OCI-LY7 (cell line): Measurements from ENCODE around the gene UBE3C. TPM values are rescaled to one million over a fixed set of nuclear protein-coding genes. Genes with fewer than 3 reads are reported as not detected.

Experiments
- BruUV-seq: library from RNA; stranded (reverse); fragments of 400-500 nt; replicated peaks from 2 replicates; lab custom pipeline; 2021; lab: Mats Ljungman, UMichigan
- CTCF ChIA-PET: fragments of 300-600 bp; sonication (Branson Sonifier 250); formaldehyde crosslinking; loops from one replicate; lab custom pipeline; 2022; ENCODE audit warnings: antibody characterized with exemption; ENCODE audit not compliant: unreplicated experiment; lab: Charles Lee
- POLR2A ChIA-PET: fragments of 300-600 bp; sonication (Branson Sonifier 250); formaldehyde crosslinking; loops from one replicate; lab custom pipeline; 2022; ENCODE audit warnings: antibody characterized with exemption; lab: Charles Lee
- DNase-seq: peaks from one replicate; pipeline ENCODE4 v3.0.0-alpha.2; 2015; ENCODE audit warnings: low spot score
- H2AFZ ChIP-seq: fragments of 200-600 bp; sonication (generic), shearing (Covaris generic); 2 replicates; pipeline ENCODE4 v1.6.1; 2014; ENCODE audit warnings: mild to moderate bottlenecking, antibody characterized with exemption, low read length, moderate library complexity
- H3K27ac ChIP-seq: fragments of 200-600 bp; sonication (generic); 2 replicates; pipeline ENCODE4 v1.5.1; 2014; ENCODE audit warnings: mixed run types, low read depth, mild to moderate bottlenecking, moderate library complexity, low read length, inconsistent platforms; ENCODE audit not compliant: poor library complexity, severe bottlenecking
- H3K36me3 ChIP-seq: fragments of 200-600 bp; sonication (generic); 2 replicates; pipeline ENCODE4 v1.6.1; 2014; ENCODE audit warnings: mild to moderate bottlenecking, antibody characterized with exemption, low read length, moderate library complexity, mixed read lengths; ENCODE audit not compliant: insufficient read depth
- H3K4me1 ChIP-seq: fragments of 200-600 bp; sonication (generic); 2 replicates; pipeline ENCODE4 v1.5.1; 2014; ENCODE audit warnings: mild to moderate bottlenecking, low read length; ENCODE audit not compliant: insufficient read depth, poor library complexity, severe bottlenecking
- H3K4me2 ChIP-seq: fragments of 200-600 bp; sonication (generic); 2 replicates; pipeline ENCODE4 v1.6.1; 2014; ENCODE audit warnings: mild to moderate bottlenecking, low read length
- H3K4me3 ChIP-seq: fragments of 200-600 bp; sonication (generic); 2 replicates; pipeline ENCODE4 v1.5.1; 2014; ENCODE audit warnings: mild to moderate bottlenecking, low read depth, low read length; ENCODE audit not compliant: poor library complexity, severe bottlenecking
- H3K79me2 ChIP-seq: fragments of 200-600 bp; sonication (generic); 2 replicates; pipeline ENCODE4 v1.6.1; 2016; ENCODE audit warnings: low read depth, mild to moderate bottlenecking, low read length, moderate library complexity, mixed read lengths; ENCODE audit not compliant: insufficient read depth
- H3K9me2 ChIP-seq: fragments of 200-600 bp; sonication (generic); 2 replicates; pipeline ENCODE4 v1.6.1; 2016; ENCODE audit warnings: mild to moderate bottlenecking, low read length, mixed read lengths; ENCODE audit not compliant: insufficient read depth
- H3K9me3 ChIP-seq: fragments of 200-600 bp; sonication (generic); 2 replicates; pipeline ENCODE4 v1.6.1; 2014; ENCODE audit warnings: mild to moderate bottlenecking, mixed run types, low read length, mixed read lengths
- H4K20me1 ChIP-seq: fragments of 200-600 bp; sonication (generic); 2 replicates; pipeline ENCODE4 v1.6.1; 2014; ENCODE audit warnings: mild to moderate bottlenecking, antibody characterized with exemption, low read length, moderate library complexity, mixed read lengths; ENCODE audit not compliant: insufficient read depth
- EZH2phosphoT487 ChIP-seq: fragments of 200-600 bp; sonication (generic); IDR thresholded peaks from 2 replicates; pipeline ENCODE4 v1.6.1; 2018; ENCODE audit warnings: low read depth, borderline replicate concordance, mild to moderate bottlenecking, mixed run types, antibody characterized with exemption, low read length, moderate library complexity, mixed read lengths
- intact Hi-C: fragments of 100-400 bp; cut with micrococcal nuclease; formaldehyde crosslinking; loops from one replicate; pipeline ENCODE4 v1.10.0; 2022; ENCODE audit not compliant: unreplicated experiment
- total RNA-seq, 2 experiments: library from RNA; depleted of rRNA in 1 of 2; stranded (reverse); fragments of >200 nt in 1 of 2; shearing (Covaris generic) in 1 of 2; gene quantifications; 2 replicates each; pipeline ENCODE4 v1.2.3, GENCODE V29; 2014 to 2022
- TF ChIP-seq, protein P1 (sequence below): fragments of 200-600 bp; sonication (generic); conservative IDR thresholded peaks from 2 replicates; pipeline ENCODE4 v1.5.1; 2014; ENCODE audit warnings: mild to moderate bottlenecking, antibody characterized with exemption, low read length, moderate library complexity, mixed read lengths

UBE3C gene
- total RNA-seq, 2 experiments from 2014 or later, result 60.4 to 66.1 TPM

DNA sequence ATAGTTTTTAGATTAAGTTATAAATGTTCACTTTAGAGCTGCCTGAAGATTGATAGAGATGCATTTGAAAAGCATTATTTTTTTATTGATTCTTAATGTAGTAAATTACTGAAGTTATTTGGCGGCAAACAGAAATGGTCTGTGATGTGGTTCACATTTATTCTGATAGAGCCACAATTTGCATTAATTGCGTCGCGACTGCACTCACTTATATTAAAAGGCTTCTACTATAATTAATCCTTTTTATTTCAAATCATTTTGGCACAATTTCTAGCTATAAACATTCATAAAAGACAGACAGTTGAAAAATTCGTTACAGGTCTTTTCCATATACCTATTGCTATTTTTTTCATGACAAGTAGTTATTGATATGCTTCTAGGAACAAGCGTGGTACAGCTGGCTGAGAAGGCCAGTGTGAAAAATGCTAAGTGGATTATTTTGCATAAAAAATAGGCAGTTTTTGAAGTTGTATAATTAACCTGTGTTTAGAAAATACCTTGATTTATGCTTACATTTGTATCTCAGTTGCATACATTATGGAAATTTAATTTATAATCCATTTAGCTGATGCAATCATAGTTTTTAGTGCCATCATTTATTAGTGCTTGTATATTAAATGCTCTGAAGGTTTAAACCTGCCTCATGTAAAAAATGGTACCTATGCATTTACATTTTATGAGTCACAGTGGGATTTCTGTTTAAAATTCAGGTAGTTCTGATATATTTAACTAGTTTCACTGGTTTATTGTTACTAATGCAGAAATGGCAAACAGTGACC, 106.0 kb downstream of the UBE3C start:
- Histone ChIP-seq H3K79me2 (no peaks in the 10 kb centered on the region), H3K4me1 (no peaks in the 10 kb centered on the region), H3K9me3 (no peaks in the 10 kb centered on the region), H3K27ac (no peak overlapping the region), H2AFZ (no peak overlapping the region), H3K4me3 (no peak overlapping the region), H4K20me1 (peaks cover 8% of the 10 kb centered on the region; the same call in 1 of the 2 replicates), H3K9me2 (no peaks in the 10 kb centered on the region), H3K36me3 (peaks cover 28% of the 10 kb centered on the region; the same call in 1 of the 2 replicates), H3K4me2 (no peak overlapping the region)
- ChIA-PET POLR2A (no interaction called here), CTCF (no interaction called here)
- no peak for DNase-seq
- no TSS peak for BruUV-seq
- intact Hi-C loops, result no loop called here
- TF ChIP-seq, protein P1, sequence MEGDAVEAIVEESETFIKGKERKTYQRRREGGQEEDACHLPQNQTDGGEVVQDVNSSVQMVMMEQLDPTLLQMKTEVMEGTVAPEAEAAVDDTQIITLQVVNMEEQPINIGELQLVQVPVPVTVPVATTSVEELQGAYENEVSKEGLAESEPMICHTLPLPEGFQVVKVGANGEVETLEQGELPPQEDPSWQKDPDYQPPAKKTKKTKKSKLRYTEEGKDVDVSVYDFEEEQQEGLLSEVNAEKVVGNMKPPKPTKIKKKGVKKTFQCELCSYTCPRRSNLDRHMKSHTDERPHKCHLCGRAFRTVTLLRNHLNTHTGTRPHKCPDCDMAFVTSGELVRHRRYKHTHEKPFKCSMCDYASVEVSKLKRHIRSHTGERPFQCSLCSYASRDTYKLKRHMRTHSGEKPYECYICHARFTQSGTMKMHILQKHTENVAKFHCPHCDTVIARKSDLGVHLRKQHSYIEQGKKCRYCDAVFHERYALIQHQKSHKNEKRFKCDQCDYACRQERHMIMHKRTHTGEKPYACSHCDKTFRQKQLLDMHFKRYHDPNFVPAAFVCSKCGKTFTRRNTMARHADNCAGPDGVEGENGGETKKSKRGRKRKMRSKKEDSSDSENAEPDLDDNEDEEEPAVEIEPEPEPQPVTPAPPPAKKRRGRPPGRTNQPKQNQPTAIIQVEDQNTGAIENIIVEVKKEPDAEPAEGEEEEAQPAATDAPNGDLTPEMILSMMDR, result no peak
- no peak for TF ChIP-seq EZH2phosphoT487

DNA sequence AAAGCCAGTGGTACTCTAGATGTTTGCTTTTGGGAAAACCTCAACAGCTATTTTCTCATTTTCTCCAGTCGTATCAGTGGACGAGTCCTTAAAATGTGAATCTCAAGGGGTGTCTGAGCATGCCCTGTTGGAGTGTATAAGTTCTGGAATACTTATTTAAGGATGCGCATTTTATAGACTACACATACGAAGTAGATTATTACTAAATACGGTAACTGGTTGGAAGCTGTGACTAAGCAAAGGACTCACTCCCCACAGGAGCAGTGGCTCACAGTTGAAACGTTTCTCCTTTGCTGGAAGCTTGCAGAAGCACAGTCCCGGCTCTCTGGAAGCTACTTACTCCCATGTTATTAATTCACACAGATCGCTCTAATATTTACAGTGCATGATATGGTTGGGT, 107.3 kb downstream of the UBE3C start:
- ChIA-PET CTCF (no interaction called here), POLR2A (interaction anchor here (1.0 kb wide), 1 partner anchor 24 kb away, joined by 3 read pairs; no protein-coding TSS in a partner anchor)
- peaks cover 39% of the 10 kb centered on the region; the same call in 1 of the 2 replicates for H3K36me3 ChIP-seq
- no peak overlapping the region for H2AFZ ChIP-seq
- H3K9me3 ChIP-seq, result no peaks in the 10 kb centered on the region
- H3K27ac ChIP-seq, result no peak overlapping the region
- H4K20me1 ChIP-seq, result peaks cover 8% of the 10 kb centered on the region; the same call in 1 of the 2 replicates
- no peak overlapping the region for H3K4me3 ChIP-seq
- intact Hi-C loops, result no loop called here
- no peaks in the 10 kb centered on the region for H3K79me2 ChIP-seq
- BruUV-seq, result no TSS peak
- H3K9me2 ChIP-seq, result no peaks in the 10 kb centered on the region
- H3K4me1 ChIP-seq, result no peaks in the 10 kb centered on the region
- TF ChIP-seq EZH2phosphoT487, result no peak
- TF ChIP-seq, protein P1, result no peak
- no peak overlapping the region for H3K4me2 ChIP-seq
- no peak for DNase-seq

DNA sequence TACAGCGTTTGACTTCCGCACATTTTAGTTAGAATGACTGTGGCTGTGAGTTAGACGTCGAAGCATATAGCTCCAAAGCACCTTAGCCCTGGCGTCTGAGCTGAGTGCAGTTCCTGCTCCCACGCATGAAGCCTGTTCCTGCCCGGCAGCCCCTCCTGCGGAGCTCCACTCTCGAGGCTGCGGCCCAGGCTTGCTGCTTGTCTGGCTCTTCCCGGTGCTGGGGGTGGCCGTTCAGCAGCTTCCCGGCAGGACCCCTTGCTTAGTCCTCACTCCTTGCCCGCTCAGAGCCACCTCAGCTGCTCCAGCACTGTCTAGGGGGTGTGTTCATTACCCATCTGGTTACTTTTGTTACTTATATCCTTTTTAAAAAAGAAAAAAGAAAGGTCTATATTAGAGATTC, 109.9 kb downstream of the UBE3C start:
- DNase-seq, result no peak
- H3K4me1 ChIP-seq, result no peaks in the 10 kb centered on the region
- POLR2A ChIA-PET, result no interaction called here
- H3K36me3 ChIP-seq, result peaks cover 58% of the 10 kb centered on the region
- no peak overlapping the region for H3K27ac ChIP-seq
- H3K79me2 ChIP-seq, result no peaks in the 10 kb centered on the region
- H2AFZ ChIP-seq, result no peak overlapping the region
- peaks cover 8% of the 10 kb centered on the region; the same call in 1 of the 2 replicates for H4K20me1 ChIP-seq
- intact Hi-C loops, result no loop called here
- H3K4me2 ChIP-seq, result no peak overlapping the region
- H3K9me3 ChIP-seq, result no peaks in the 10 kb centered on the region
- no TSS peak for BruUV-seq
- H3K9me2 ChIP-seq, result no peaks in the 10 kb centered on the region
- no peak for TF ChIP-seq EZH2phosphoT487
- CTCF ChIA-PET, result no interaction called here
- no peak overlapping the region for H3K4me3 ChIP-seq
